Stimulated activated naive CD4-positive, alpha-beta T cell treated with Interleukin-2 at 50 U/mL for 16 hours (primary cell): ENCODE results near the gene CTNNA2.

Source experiments
- DNase-seq: peaks from one replicate; lab custom pipeline; 2025; lab: John Stamatoyannopoulos, UW

CTNNA2 gene

GRCh38 chr2:80496775-80497174 is 983.9 kb downstream of the CTNNA2 start:
- DNase-seq: no peak

GRCh38 chr2:80499095-80499494 is 986.2 kb downstream of the CTNNA2 start:
- no peak for DNase-seq

- no peak for DNase-seq
Observed at GRCh38 chr2:80501874-80502624, 989.2 kb downstream of the CTNNA2 start.

- DNase-seq: no peak
Observed at GRCh38 chr2:80506563-80506962, 993.7 kb downstream of the CTNNA2 start.

GRCh38 chr2:80510716-80511115 is 997.9 kb downstream of the CTNNA2 start:
- no peak for DNase-seq

- no peak for DNase-seq
Observed at GRCh38 chr2:80515964-80516363, 1003.1 kb downstream of the CTNNA2 start.

- DNase-seq: no peak
Observed at GRCh38 chr2:80517316-80517715, 1004.5 kb downstream of the CTNNA2 start.

- DNase-seq: no peak
Observed at GRCh38 chr2:80519121-80519643, 1006.3 kb downstream of the CTNNA2 start.

GRCh38 chr2:80519699-80520291 is 1006.9 kb downstream of the CTNNA2 start:
- no peak for DNase-seq

GRCh38 chr2:80525152-80525551 is 1012.3 kb downstream of the CTNNA2 start:
- DNase-seq: no peak

- DNase-seq: no peak
Observed at GRCh38 chr2:80527119-80527518, 1014.3 kb downstream of the CTNNA2 start.

GRCh38 chr2:80529466-80530165 is 1016.8 kb downstream of the CTNNA2 start:
- DNase-seq: no peak

- no peak for DNase-seq
Observed at GRCh38 chr2:80530442-80531064, 1017.7 kb downstream of the CTNNA2 start.

GRCh38 chr2:80531319-80531718 is 1018.5 kb downstream of the CTNNA2 start:
- no peak for DNase-seq

GRCh38 chr2:80545420-80546210 is 1032.8 kb downstream of the CTNNA2 start:
- DNase-seq: no peak

- no peak for DNase-seq
Observed at GRCh38 chr2:80546766-80547165, 1033.9 kb downstream of the CTNNA2 start.

GRCh38 chr2:80547344-80547743 is 1034.5 kb downstream of the CTNNA2 start:
- DNase-seq: no peak

GRCh38 chr2:80548469-80548868 is 1035.6 kb downstream of the CTNNA2 start:
- DNase-seq: no peak

- no peak for DNase-seq
Observed at GRCh38 chr2:80549901-80550300, 1037.0 kb downstream of the CTNNA2 start.

- no peak for DNase-seq
Observed at GRCh38 chr2:80560326-80560725, 1047.5 kb downstream of the CTNNA2 start.

GRCh38 chr2:80568011-80568410 is 1055.2 kb downstream of the CTNNA2 start:
- DNase-seq: no peak

GRCh38 chr2:80573167-80573566 is 1060.3 kb downstream of the CTNNA2 start:
- DNase-seq: no peak
